Endothelial cell of umbilical vein (primary cell): ENCODE measurements around the gene APOL4. TPM values are rescaled to one million over a fixed set of nuclear protein-coding genes. Genes with fewer than 3 reads are reported as not detected.
A peak's percentile ranks its signal among the peaks of the same experiment; 100 is the strongest.
"Not testable (repeated sequence)": the region's sequence is repeated elsewhere in the genome, so short reads cannot be mapped to it uniquely, and the experiment has no call there.

Experiments used
- BruUV-seq: library from RNA; stranded (reverse); fragments of 400-500 nt; replicated peaks from 2 replicates; lab custom pipeline; 2021; lab: Mats Ljungman, UMichigan
- CTCF ChIA-PET: fragments of 300-600, 350-600 bp; sonication (Branson Sonifier 250); formaldehyde crosslinking; loops from one replicate; lab custom pipeline; 2021; ENCODE audit warnings: antibody characterized with exemption, inconsistent platforms; lab: Charles Lee
- POLR2A ChIA-PET: fragments of 300-600, 350-600 bp; sonication (Branson Sonifier 250); formaldehyde crosslinking; loops from one replicate; lab custom pipeline; 2021; ENCODE audit warnings: antibody characterized with exemption, inconsistent platforms; lab: Charles Lee
- DNase-seq: peaks from one replicate; pipeline ENCODE4 v3.0.0-alpha.2; 2011; ENCODE audit warnings: low read depth, low spot score
- FAIRE-seq: peaks from 2 replicates; lab custom pipeline; 2011; peaks lifted over from hg19 to GRCh38; lab: Jason Lieb, UNC
- H2AFZ ChIP-seq: 2 replicates; pipeline ENCODE4 v1.6.0; 2012; ENCODE audit warnings: low read depth, low read length, control low read depth, inconsistent platforms
- H3K27ac ChIP-seq: 2 replicates; pipeline ENCODE4 v1.5.1; 2011; ENCODE audit warnings: low read depth, mild to moderate bottlenecking, control low read depth, low read length, moderate library complexity; ENCODE audit not compliant: insufficient read depth
- H3K27me3 ChIP-seq, 2 experiments: 2 replicates each; pipeline versions ENCODE4 v1.6.0 to v1.6.1; 2011; ENCODE audit warnings: low read length in 2 of 2, mixed read lengths in 1 of 2; ENCODE audit not compliant: control insufficient read depth in 2 of 2, insufficient read depth in 2 of 2
- H3K36me3 ChIP-seq, 2 experiments: 2 replicates in 1 of 2; 3 replicates in 1 of 2; pipeline ENCODE4 v1.5.1; 2011; ENCODE audit warnings: low read length in 2 of 2, mild to moderate bottlenecking in 1 of 2, moderate library complexity in 1 of 2; ENCODE audit not compliant: control insufficient read depth in 2 of 2, insufficient read depth in 2 of 2; ENCODE audit errors: extremely low read depth in 1 of 2
- H3K4me1 ChIP-seq: 3 replicates; pipeline ENCODE4 v1.5.1; 2011; ENCODE audit warnings: mild to moderate bottlenecking, low read length; ENCODE audit not compliant: control insufficient read depth, insufficient read depth; ENCODE audit errors: extremely low read depth
- H3K4me2 ChIP-seq: 2 replicates; pipeline ENCODE4 v1.6.1; 2011; ENCODE audit warnings: low read length, control low read depth, mixed read lengths; ENCODE audit not compliant: insufficient read depth
- H3K4me3 ChIP-seq, 3 experiments: fragments of 200-600 bp in 1 of 3; sonication (generic), shearing (Covaris generic) in 1 of 3; replicated peaks in 1 of 3; 2 replicates each; pipeline ENCODE4 v1.5.1; 2011 to 2016; ENCODE audit warnings: control low read depth in 3 of 3, low read length in 3 of 3, mild to moderate bottlenecking in 2 of 3, inconsistent platforms in 1 of 3, low read depth in 1 of 3, moderate library complexity in 1 of 3; ENCODE audit not compliant: insufficient read depth in 1 of 3
- H3K79me2 ChIP-seq: 2 replicates; pipeline ENCODE4 v1.6.0; 2012; ENCODE audit warnings: low read length, inconsistent platforms; ENCODE audit not compliant: control insufficient read depth, insufficient read depth
- H3K9ac ChIP-seq: replicated peaks from 2 replicates; pipeline ENCODE3; 2011; ENCODE audit warnings: low read length, control low read depth; ENCODE audit not compliant: insufficient read depth; ENCODE audit errors: extremely low read depth
- H3K9me1 ChIP-seq: replicated peaks from 3 replicates; pipeline ENCODE4 v1.6.0; 2011; ENCODE audit warnings: mild to moderate bottlenecking, low read length; ENCODE audit not compliant: control insufficient read depth, insufficient read depth; ENCODE audit errors: extremely low read depth
- H3K9me3 ChIP-seq: replicated peaks from 2 replicates; pipeline ENCODE4 v1.5.1; 2012; ENCODE audit warnings: low read length, inconsistent platforms; ENCODE audit not compliant: control insufficient read depth, insufficient read depth
- H4K20me1 ChIP-seq: replicated peaks from 2 replicates; pipeline ENCODE3; 2011; ENCODE audit warnings: mild to moderate bottlenecking, low read length; ENCODE audit not compliant: control insufficient read depth, insufficient read depth; ENCODE audit errors: extremely low read depth
- dilution Hi-C: fragments of 300-500 bp; cut with MboI; formaldehyde crosslinking; loops from one replicate; pipeline ENCODE4 v1.15.0; 2019; ENCODE audit warnings: low sequenced_read_pairs; ENCODE audit not compliant: extremely low pct_ligation_motif_present
- intact Hi-C: fragments of 100-400 bp; cut with micrococcal nuclease; formaldehyde crosslinking; loops from one replicate; pipeline ENCODE4 v1.10.0; 2022
- polyA plus RNA-seq, 4 experiments: library from polyadenylated mRNA; depleted of rRNA in 3 of 4; stranded (reverse) in 3 of 4; unstranded in 1 of 4; fragments of >200 nt; gene quantifications; 2 replicates each; pipeline versions ENCODE4 v1.2.1 to v1.2.3, GENCODE V29; 2011 to 2012; ENCODE audit warnings: missing spikeins in 1 of 4
- total RNA-seq: library from RNA; stranded (reverse); gene quantifications from 2 replicates; pipeline ENCODE4 v1.2.3, GENCODE V29; 2021
- TF ChIP-seq, protein P1 (sequence below), 2 donors: IDR thresholded peaks; 1 replicate in 1 of 2; 2 replicates in 1 of 2; pipeline ENCODE4 v1.5.1; 2011; ENCODE audit warnings: low read length in 2 of 2, mild to moderate bottlenecking in 2 of 2, moderate library complexity in 2 of 2, control low read depth in 1 of 2, inconsistent platforms in 1 of 2, low read depth in 1 of 2; ENCODE audit not compliant: insufficient read depth in 1 of 2; ENCODE audit errors: extremely low read depth in 1 of 2

APOL4 gene
- total and polyA plus RNA-seq, 2 donors (not counting 3 experiments of a cell fraction or from before 2014, with no cell fraction given) = 0.33 to 0.97 TPM

DNA sequence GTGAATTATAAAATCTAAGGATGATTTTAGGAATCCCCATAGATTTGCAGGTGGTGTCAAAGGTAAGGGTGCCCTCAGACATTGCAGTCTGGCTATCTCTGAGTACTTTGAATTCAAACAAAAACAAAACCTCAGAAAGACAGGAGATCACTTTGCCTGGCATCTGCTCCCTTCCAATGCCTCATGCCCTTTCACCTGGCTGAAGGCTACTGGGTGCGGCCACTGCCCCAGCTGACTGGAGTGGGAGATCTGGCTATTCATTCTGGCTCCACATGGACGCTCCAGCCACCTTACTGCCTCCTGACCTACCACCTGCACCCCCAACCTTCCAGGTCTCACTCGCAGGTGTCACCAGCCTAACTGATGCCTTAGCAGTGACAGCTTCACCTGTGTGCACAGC is 28.0 kb upstream of the APOL4 start:
- H4K20me1 ChIP-seq, CTCF ChIA-PET, H3K4me3 ChIP-seq, BruUV-seq, H3K9ac ChIP-seq, H3K9me3 ChIP-seq, dilution Hi-C loops, H3K27ac ChIP-seq, DNase-seq, H3K4me1 ChIP-seq, FAIRE-seq, H3K79me2 ChIP-seq, H3K27me3 ChIP-seq, H3K9me1 ChIP-seq, POLR2A ChIA-PET, H3K4me2 ChIP-seq, H2AFZ ChIP-seq: not testable (repeated sequence)
- peaks cover 11 to 32% of the 10 kb centered on the region in 2 experiments for H3K36me3 ChIP-seq
- intact Hi-C loops = loop anchor here (1.0 kb wide), 2 partner anchors 19 to 257 kb away; no protein-coding TSS in a partner anchor

DNA sequence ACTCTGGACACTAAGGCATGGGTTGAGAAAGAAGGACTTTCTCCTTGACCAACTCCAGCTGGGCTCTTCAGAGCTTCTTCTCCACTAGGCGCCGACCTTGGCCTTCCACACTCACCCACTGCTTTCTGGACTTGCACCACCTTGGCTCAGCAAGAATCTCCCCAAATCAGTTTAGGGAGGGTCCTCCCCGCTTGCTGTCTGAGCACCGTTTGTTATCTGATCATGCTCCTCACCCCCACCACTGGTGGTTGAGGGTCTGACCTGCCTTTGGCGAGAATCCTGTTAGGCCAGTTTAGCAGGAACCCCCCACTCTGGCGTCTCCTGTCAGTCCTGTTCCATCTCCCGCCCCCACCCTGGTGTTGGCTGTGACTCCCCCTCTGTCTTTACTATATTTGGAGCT is 27.3 kb upstream of the APOL4 start:
- H4K20me1 ChIP-seq = no peaks in the 10 kb centered on the region
- no peaks in the 10 kb centered on the region for H3K79me2 ChIP-seq
- no peak overlapping the region for H3K27ac ChIP-seq
- no peaks in the 10 kb centered on the region for H3K9me1 ChIP-seq
- no peak overlapping the region for H3K9ac ChIP-seq
- H2AFZ ChIP-seq = no peak overlapping the region
- BruUV-seq = no TSS peak
- CTCF ChIA-PET = no interaction called here
- H3K36me3 ChIP-seq = peaks cover 11 to 32% of the 10 kb centered on the region in 2 experiments
- dilution Hi-C loops (no loop called here), intact Hi-C loops (no loop called here)
- H3K4me1 ChIP-seq = no peaks in the 10 kb centered on the region
- no peak overlapping the region for H3K4me3 ChIP-seq
- POLR2A ChIA-PET = no interaction called here
- H3K9me3 ChIP-seq = no peaks in the 10 kb centered on the region
- FAIRE-seq (no peak), DNase-seq (no peak)
- TF ChIP-seq, protein P1, sequence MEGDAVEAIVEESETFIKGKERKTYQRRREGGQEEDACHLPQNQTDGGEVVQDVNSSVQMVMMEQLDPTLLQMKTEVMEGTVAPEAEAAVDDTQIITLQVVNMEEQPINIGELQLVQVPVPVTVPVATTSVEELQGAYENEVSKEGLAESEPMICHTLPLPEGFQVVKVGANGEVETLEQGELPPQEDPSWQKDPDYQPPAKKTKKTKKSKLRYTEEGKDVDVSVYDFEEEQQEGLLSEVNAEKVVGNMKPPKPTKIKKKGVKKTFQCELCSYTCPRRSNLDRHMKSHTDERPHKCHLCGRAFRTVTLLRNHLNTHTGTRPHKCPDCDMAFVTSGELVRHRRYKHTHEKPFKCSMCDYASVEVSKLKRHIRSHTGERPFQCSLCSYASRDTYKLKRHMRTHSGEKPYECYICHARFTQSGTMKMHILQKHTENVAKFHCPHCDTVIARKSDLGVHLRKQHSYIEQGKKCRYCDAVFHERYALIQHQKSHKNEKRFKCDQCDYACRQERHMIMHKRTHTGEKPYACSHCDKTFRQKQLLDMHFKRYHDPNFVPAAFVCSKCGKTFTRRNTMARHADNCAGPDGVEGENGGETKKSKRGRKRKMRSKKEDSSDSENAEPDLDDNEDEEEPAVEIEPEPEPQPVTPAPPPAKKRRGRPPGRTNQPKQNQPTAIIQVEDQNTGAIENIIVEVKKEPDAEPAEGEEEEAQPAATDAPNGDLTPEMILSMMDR (IDR thresholded peaks at IDR 0.05; ENCODE audit: extremely low read depth in 1 of 2, insufficient read depth in 1 of 2, low read depth in 1 of 2, low read length in 2 of 2) = no peak
- no peak overlapping the region for H3K4me2 ChIP-seq
- H3K27me3 ChIP-seq = no peaks in the 10 kb centered on the region

DNA sequence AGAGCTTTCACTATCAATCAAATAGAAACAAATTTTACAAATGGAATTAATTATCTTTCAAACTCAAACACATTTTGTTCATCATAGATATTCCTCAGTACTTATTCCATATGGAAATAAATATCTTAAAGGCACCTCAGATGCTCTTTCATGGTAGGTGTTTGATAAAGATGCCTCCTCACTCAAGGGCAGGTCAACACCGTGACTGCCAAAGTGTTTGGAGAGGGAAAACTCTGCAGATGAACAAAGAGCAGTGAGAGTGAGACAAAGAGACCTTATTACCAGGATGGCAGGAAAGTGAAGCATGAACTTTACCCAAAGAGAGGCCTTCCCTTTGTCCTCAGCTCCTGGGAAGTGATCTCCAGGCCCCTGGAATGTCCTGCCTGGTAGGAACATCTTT is 26.8 kb upstream of the APOL4 start:
- H2AFZ ChIP-seq, H3K27ac ChIP-seq, H3K4me1 ChIP-seq, H3K9ac ChIP-seq, POLR2A ChIA-PET, H4K20me1 ChIP-seq, H3K4me3 ChIP-seq, H3K27me3 ChIP-seq, H3K9me1 ChIP-seq, dilution Hi-C loops, intact Hi-C loops, BruUV-seq, DNase-seq, H3K9me3 ChIP-seq, H3K79me2 ChIP-seq, H3K4me2 ChIP-seq: not testable (repeated sequence)
- peak; percentile 82 for FAIRE-seq
- CTCF ChIA-PET = interaction anchor here (1.1 to 1.9 kb wide), 2 partner anchors 11 kb away, joined by 3 to 10 read pairs; partner anchors contain the start of gene APOL2
- peaks cover 11 to 29% of the 10 kb centered on the region in 2 experiments for H3K36me3 ChIP-seq
